Body of pancreas (tissue), 4 donors: ENCODE results near the gene ENHO. TPM values are rescaled to one million over a fixed set of nuclear protein-coding genes. Genes with fewer than 3 reads are reported as not detected.

ENCODE experiments used
- ATAC-seq: fragments of 150-250 bp; one replicate; pipeline ENCODE4 v1.9.1; 2016
- DNase-seq, 4 donors: peaks; one replicate each; pipeline ENCODE4 v3.0.0-alpha.2; 2019
- H3K27ac ChIP-seq, 4 donors: fragments of 200-600 bp; sonication (generic); 1 replicate in 3 of 4; 2 replicates in 1 of 4; pipeline versions ENCODE4 v1.5.1 to v1.6.1; 2016 to 2019; ENCODE audit warnings: mild to moderate bottlenecking in 1 of 4, mixed read lengths in 1 of 4, moderate library complexity in 1 of 4
- H3K27me3 ChIP-seq, 2 donors: fragments of 200-600 bp; sonication (generic); one replicate each; pipeline ENCODE4 v1.6.0; 2016; ENCODE audit warnings: mild to moderate bottlenecking in 1 of 2
- H3K36me3 ChIP-seq, 2 donors: fragments of 200-600 bp; sonication (generic); replicated peaks in 1 of 2; 2 replicates each; pipeline ENCODE4 v1.5.1; 2016; ENCODE audit warnings: low read depth in 2 of 2; ENCODE audit not compliant: insufficient read depth in 1 of 2
- H3K4me1 ChIP-seq: fragments of 200-600 bp; sonication (generic); one replicate; pipeline ENCODE4 v1.6.0; 2016
- H3K4me3 ChIP-seq, 2 donors: fragments of 200-600 bp; sonication (generic); 1 replicate in 1 of 2; 2 replicates in 1 of 2; pipeline ENCODE4 v1.5.1; 2016 to 2019
- H3K9me3 ChIP-seq, 3 donors: fragments of 200-600 bp; sonication (generic); 1 replicate in 2 of 3; 2 replicates in 1 of 3; pipeline ENCODE4 v1.5.1; 2016
- CTCF ChIP-seq, 7 experiments: fragments of 450-650 bp in 4 of 7; fragments of 200-600 bp in 3 of 7; sonication (generic) in 3 of 7; IDR thresholded peaks; one replicate each; pipeline ENCODE4 v1.5.1; 2016 to 2019; ENCODE audit warnings: antibody characterized with exemption in 7 of 7
- POLR2A ChIP-seq, 3 donors: fragments of 450-650 bp; IDR thresholded peaks; one replicate each; pipeline ENCODE4 v1.6.1; 2016; ENCODE audit warnings: antibody characterized with exemption in 3 of 3, mild to moderate bottlenecking in 2 of 3
- WGBS, 2 donors: methylation state at CpG; one replicate each; pipeline ENCODE4 v1.1.5; 2017; 5-methylcytosine and 5-hydroxymethylcytosine counted together
- intact Hi-C: fragments of 100-400 bp; cut with DNase I; formaldehyde crosslinking; loops from one replicate; pipeline ENCODE4 v1.15.1; 2023
- total RNA-seq, 2 donors: library from RNA; depleted of rRNA; stranded (reverse); fragments of >200 nt; gene quantifications; one replicate each; pipeline ENCODE4 v1.1.0, GENCODE V29; 2016

ENHO gene
- total RNA-seq, 2 donors from 2014 or later = 2.9 TPM; not detected in 1

- Histone ChIP-seq H3K9me3 (no peaks in the 10 kb centered on the region), H3K27ac (no peak overlapping the region), H3K4me3 (no peak overlapping the region), H3K27me3 (no peaks in the 10 kb centered on the region), H3K4me1 (no peaks in the 10 kb centered on the region), H3K36me3 (no peaks in the 10 kb centered on the region)
- DNase-seq (no peak), ATAC-seq (no peak)
- TF ChIP-seq POLR2A (IDR thresholded peaks at IDR 0.05) = no peak
- no peak for TF ChIP-seq CTCF (IDR thresholded peaks at IDR 0.05)
- WGBS, 2 donors = 45 to 57% methylated on average over 7 to 8 of the region's 8 CpGs
- intact Hi-C loops = no loop called here
Observed at GRCh38 chr9:34565856-34566255, 43.1 kb upstream of the ENHO start.

DNA sequence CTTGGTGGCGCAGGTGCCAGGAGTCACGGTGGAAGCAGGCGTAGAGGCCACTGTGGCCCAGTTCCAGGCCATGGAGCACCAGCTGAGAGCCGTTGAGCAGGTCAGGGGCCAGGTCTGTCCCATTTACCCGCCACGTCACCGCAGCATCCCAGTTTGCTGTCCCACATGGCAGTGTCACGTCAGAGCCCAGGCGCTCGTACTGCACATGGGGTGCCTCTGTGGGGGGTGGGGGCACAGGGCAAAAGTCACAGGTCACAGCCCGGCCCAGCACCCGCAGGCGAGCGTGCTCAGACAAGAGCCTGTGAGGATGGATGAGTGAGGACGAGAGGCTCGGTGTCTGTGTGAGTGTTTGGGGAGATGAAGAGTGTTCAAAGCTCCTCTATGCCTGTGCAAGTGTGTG is 41.8 kb upstream of the ENHO start:
- Histone ChIP-seq H3K27ac (no peak overlapping the region), H3K4me1 (peaks cover 7% of the 10 kb centered on the region), H3K9me3 (no peaks in the 10 kb centered on the region), H3K36me3 (no peaks in the 10 kb centered on the region), H3K4me3 (no peak overlapping the region), H3K27me3 (no peaks in the 10 kb centered on the region)
- no peak for DNase-seq
- ATAC-seq = no peak
- intact Hi-C loops = no loop called here
- WGBS, 2 donors = 85 to 89% methylated on average over 10 to 15 of the region's 16 CpGs
- no peak for TF ChIP-seq CTCF (IDR thresholded peaks at IDR 0.05)
- TF ChIP-seq POLR2A (IDR thresholded peaks at IDR 0.05) = no peak

GRCh38 chr9:34563262-34563661 is 40.5 kb upstream of the ENHO start:
- Histone ChIP-seq H3K4me3 (no peak overlapping the region), H3K27ac (no peak overlapping the region), H3K4me1 (peaks cover 11% of the 10 kb centered on the region), H3K36me3 (no peaks in the 10 kb centered on the region), H3K27me3 (no peaks in the 10 kb centered on the region), H3K9me3 (no peaks in the 10 kb centered on the region)
- DNase-seq (no peak), ATAC-seq (no peak)
- intact Hi-C loops = no loop called here
- WGBS, 2 donors = 58 to 70% methylated on average over 5 of the region's 5 CpGs
- no peak for TF ChIP-seq CTCF (IDR thresholded peaks at IDR 0.05)
- no peak for TF ChIP-seq POLR2A (IDR thresholded peaks at IDR 0.05)

- Histone ChIP-seq H3K27me3 (no peaks in the 10 kb centered on the region), H3K36me3 (no peaks in the 10 kb centered on the region), H3K4me1 (peaks cover 11% of the 10 kb centered on the region), H3K9me3 (no peaks in the 10 kb centered on the region), H3K27ac (no peak overlapping the region), H3K4me3 (no peak overlapping the region)
- no peak for TF ChIP-seq POLR2A (IDR thresholded peaks at IDR 0.05)
- peak in 5 of 7 experiments; percentile 28 to 32 (median 30) for TF ChIP-seq CTCF (IDR thresholded peaks at IDR 0.05)
- peak in 1 of 4 donors; percentile 27 for DNase-seq
- ATAC-seq = no peak
- intact Hi-C loops = no loop called here
- 72 to 79% methylated on average over 7 of the region's 7 CpGs for WGBS, 2 donors
Observed at GRCh38 chr9:34562135-34562745, 39.5 kb upstream of the ENHO start.

DNA sequence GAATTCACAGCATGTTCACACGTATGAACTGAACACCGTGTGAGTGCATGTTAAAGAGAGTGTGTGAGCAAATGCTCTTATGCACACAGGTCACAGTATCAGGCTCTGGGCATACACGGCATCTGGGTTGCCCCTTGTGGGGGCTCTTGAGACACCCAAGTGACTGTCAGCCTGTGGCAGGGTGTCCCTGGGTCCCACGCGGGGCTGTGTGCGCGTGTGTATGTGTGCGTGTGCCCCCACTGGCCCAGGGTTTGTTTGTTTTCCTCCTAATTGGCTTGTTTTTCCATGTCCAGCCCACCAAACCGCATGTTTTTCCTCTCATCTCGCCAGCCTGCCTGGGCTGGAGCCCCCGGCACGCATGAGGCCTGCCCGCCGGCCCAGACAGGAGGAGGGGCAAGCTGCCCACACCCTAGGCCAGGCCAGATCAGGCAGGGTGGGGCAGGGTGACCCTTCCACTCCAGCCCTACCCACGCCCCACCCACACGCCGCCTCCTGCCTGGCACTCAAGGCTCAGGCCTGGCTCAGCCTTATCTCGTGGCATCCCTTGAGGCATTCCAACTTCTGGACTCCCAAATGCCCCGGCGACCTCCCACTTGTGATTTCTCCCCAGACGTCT is 37.9 kb upstream of the ENHO start:
- 60 to 64% methylated on average over 15 to 21 of the region's 21 CpGs for WGBS, 2 donors
- intact Hi-C loops = no loop called here
- Histone ChIP-seq H3K4me3 (no peak overlapping the region), H3K4me1 (peaks cover 11% of the 10 kb centered on the region), H3K27me3 (no peaks in the 10 kb centered on the region), H3K36me3 (no peaks in the 10 kb centered on the region), H3K9me3 (no peaks in the 10 kb centered on the region), H3K27ac (no peak overlapping the region)
- TF ChIP-seq POLR2A (IDR thresholded peaks at IDR 0.05) = no peak
- no peak for TF ChIP-seq CTCF (IDR thresholded peaks at IDR 0.05)
- DNase-seq = no peak
- ATAC-seq = no peak
